HG03135 (cell line): ENCODE results near the gene DBNDD1.

Source experiments
- ATAC-seq: cut with Tn5 transposase; IDR thresholded peaks from one replicate; pipeline ENCODE4 v1.9.1; 2021; ENCODE audit warnings: mild to moderate bottlenecking, moderate library complexity; ENCODE audit not compliant: unreplicated experiment

The DBNDD1 gene

DNA sequence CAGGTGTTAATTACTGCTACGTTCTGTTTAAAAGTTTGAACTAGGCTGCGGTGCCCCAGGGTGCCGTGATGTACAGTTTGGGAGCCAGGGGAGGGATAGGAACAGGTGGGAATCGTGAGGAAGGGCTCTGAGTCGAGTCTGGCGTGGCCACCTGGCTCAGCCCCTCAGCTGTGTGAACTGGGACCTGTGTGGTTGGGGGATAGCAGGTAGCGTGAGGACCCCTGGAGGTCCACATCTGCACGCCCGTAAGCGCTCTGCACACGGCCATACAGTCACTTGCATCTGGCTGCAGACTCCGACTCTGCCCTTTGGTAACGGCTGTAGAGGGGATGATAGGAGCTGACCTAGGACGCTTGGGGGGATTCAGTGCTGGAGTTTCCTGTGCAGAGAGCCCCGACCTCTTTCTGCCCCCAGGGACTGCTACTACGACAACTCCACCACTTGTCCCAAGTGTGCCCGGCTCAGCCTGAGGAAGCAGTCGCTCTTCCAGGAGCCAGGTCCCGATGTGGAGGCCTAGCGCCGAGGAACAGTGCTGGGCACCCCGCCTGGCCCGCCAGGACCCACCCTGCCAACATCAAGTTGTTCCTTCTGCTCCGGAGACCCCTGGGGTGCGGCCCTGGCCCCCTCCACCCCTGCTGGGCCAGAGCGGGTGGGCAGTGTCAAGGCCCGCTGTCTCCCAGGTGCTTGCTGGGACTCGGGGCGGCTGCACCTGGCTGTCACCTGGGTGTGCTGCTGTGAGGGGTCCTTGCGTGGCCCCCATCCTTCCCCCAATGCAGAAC is 53.6 kb downstream of the DBNDD1 start:
- no peak for ATAC-seq

- ATAC-seq = no peak
Measured at GRCh38 chr16:89964201-89964600, 55.1 kb downstream of the DBNDD1 start.

DNA sequence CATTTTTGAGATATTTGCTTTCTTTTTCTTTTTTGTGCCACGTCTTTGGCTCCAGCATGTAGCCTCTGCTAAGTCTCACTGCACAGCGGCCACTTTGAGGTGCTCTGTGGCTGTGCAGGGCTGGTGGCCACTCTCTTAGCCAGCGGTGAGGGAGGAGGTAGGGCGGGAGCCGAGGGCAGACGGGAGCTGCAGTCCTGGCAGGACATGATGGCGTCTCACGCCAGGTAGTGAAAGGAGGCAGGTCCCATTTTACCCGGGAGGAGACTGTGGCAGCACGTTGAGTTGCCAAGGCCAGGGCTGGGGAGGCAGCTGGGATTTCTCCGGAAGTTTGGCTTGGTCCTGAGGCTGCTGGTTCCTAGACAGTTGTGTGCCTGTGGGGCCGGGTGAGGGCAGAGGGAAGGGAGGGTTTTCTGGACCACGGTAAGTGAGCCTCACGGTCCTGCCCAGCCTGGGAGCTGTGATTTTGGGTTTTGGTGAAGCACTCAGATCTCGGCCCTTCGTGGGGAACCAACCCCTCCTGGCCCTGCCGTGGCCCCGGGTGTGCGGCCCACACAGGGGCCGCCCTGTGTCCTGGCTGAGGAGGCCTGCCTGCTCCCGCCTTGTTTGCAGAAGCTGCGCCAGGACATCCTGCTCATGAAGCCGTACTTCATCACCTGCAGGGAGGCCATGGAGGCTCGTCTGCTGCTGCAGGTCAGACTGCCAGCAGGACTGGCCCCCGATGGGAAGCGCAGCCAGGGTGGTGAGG is 56.3 kb downstream of the DBNDD1 start:
- no peak for ATAC-seq

DNA sequence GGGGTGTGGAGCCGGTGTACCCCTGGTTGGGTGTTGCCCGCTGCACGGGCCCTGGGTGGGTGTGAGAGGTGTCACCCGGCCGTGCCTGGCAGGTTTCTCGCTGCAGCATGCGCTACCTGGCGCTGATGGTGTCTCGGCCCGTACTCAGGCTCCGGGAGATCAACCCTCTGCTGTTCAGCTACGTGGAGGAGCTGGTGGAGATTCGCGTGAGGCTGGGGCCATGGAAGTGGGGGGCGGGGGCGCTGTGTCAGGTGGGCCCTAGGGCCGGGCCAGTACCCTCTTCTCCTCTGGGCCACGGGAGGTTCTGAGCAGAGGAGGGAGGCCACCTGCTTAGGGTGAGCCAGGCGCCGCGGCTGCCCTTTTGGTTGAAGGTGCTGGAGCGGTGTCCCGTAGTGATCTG is 57.3 kb downstream of the DBNDD1 start:
- no peak for ATAC-seq

- no peak for ATAC-seq
Measured at GRCh38 chr16:89960966-89961365, 58.3 kb downstream of the DBNDD1 start.

- no peak for ATAC-seq
Measured at GRCh38 chr16:89958596-89958995, 60.7 kb downstream of the DBNDD1 start.

GRCh38 chr16:89958068-89958467 is 61.2 kb downstream of the DBNDD1 start:
- no peak for ATAC-seq

DNA sequence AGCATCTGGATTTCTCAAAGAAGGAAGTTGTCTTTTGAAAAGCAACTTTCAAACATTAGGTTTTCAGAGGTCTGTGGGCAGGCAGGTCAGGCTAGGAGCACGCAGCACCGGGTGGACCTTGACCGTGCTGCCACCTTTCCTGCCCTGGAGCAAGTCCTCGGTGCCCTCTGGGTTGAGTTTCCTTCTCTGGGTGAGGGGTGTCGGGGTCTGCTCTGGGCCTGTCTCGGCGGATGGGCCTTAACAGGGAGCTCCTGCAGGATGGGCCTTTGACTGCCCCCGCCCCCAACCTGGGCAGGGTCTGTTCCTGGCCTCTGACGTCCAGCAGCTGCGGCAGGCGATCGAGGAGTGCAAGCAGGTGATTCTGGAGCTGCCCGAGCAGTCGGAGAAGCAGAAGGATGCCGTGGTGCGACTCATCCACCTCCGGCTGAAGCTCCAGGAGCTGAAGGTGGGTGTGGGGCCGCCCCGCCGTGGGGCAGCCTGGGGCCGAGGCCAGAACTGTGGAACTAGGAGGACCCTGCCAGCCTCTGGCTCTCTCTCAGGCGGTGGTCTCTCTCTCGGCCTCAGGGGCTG is 62.0 kb downstream of the DBNDD1 start:
- no peak for ATAC-seq

- no peak for ATAC-seq
Measured at GRCh38 chr16:89956505-89957215, 62.6 kb downstream of the DBNDD1 start.

GRCh38 chr16:89955001-89955685 is 64.1 kb downstream of the DBNDD1 start:
- ATAC-seq = no peak
